Stimulated activated naive CD4-positive, alpha-beta T cell (primary cell): ENCODE measurements around the gene ZSCAN20.
"Not testable (repeated sequence)": the region's sequence is repeated elsewhere in the genome, so short reads cannot be mapped to it uniquely, and the experiment has no call there.

ENCODE experiments used
- DNase-seq, 6 experiments: peaks; one replicate each; lab custom pipeline; 2025; lab: John Stamatoyannopoulos, UW

The ZSCAN20 gene

DNA sequence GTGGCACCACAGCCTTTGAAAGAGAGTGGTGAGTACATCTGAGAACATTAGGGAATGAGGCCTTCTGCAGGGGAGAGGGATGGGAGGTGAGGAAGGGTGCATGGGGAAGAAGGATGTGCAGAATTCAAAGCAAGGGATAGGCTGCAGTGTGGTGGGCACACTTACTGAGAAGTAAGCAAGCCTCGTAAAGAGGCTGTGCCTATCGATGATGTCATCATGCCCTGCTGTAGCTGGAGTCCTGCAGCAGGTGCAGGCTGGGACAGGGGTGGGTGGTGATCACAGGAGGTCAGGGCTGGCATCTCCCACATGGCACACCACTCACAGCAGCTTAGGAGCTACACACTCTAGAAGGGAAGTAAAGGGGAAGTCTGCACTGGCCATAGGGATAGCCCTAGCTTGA, 16.2 kb downstream of the ZSCAN20 start:
- no peak for DNase-seq

- DNase-seq, result no peak
Measured at GRCh38 chr1:33494929-33495328, 22.5 kb downstream of the ZSCAN20 start.

- DNase-seq, result no peak
Measured at GRCh38 chr1:33497410-33497809, 25.0 kb downstream of the ZSCAN20 start.

DNA sequence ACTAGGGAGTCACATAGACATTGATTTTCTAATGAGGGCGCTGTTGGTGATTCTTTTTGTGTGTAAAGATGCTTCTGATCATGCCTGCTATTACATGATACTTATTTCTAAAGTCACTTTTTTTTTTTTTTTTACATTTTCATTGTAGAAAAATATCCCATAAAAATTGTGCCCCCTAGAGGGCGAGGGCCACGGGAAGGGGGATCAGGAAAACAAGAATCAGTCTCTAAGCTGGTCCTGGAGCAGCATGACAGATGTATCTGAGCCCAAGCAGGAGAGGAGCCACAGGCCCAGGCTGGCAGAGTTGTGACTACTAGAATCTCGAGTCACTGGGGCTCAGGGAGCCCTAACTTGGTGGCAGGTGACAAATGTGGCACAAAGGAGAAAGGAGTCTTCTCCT, 28.1 kb downstream of the ZSCAN20 start:
- DNase-seq, result no peak

DNA sequence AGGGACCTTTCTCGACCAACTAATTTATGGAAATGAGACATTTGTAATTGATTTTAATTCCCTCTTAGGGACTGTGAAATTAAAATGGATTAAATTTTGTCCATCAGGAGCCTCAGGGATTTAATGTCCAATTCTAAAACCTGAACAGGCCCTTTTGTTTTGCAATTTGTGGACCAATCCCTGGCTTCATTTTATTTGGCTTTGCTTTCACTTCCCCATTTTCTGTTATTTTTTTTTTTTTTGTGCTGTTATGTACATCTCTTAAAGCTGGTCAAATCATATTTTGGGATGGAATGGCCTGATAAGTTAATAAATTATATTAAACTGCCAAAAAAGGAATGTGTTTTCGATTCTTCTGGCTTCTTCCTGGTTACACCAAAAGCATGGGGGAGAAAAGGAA, 28.9 kb downstream of the ZSCAN20 start:
- DNase-seq, result no peak

GRCh38 chr1:33501774-33502173, 29.3 kb downstream of the ZSCAN20 start:
- no peak for DNase-seq

DNA sequence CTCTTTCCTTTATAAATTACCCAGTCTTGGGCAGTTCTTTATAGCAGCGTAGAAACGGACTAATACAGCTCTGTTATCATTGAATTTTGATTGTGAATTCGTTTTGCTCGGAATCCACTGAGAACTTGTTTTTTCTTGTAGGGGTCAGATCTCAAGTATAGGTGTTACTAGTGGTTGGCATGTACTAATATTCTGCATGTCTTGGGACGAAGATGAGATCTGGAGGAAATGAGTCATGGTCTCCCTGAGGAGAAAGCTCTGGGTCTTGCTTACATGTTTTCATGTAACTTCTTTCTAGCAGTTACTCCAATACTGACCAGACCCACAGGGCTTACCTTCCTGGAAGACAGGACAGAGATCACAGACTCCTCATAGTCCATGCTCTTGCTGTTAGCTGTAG, 30.3 kb downstream of the ZSCAN20 start:
- no peak for DNase-seq

DNA sequence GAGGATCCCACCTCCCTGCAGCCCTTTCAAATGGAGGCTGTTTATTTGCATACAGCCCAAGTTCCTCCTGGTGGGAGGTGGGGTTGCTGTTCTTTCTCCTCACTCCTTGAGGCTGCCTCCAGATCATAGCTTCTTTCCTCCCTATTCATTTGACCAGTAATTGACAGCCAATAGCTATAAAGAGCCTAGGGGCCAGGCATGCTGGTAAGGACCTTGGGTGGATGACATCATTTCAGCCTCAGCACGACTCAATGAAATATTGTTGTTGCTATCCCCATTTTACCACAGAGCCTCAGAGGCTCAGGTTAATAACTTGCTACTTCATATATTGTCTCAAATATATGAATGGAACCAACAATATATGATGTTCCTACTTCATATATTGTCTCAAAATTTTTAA, 31.1 kb downstream of the ZSCAN20 start:
- no peak for DNase-seq

GRCh38 chr1:33507661-33508060, 35.2 kb downstream of the ZSCAN20 start:
- no peak for DNase-seq

DNA sequence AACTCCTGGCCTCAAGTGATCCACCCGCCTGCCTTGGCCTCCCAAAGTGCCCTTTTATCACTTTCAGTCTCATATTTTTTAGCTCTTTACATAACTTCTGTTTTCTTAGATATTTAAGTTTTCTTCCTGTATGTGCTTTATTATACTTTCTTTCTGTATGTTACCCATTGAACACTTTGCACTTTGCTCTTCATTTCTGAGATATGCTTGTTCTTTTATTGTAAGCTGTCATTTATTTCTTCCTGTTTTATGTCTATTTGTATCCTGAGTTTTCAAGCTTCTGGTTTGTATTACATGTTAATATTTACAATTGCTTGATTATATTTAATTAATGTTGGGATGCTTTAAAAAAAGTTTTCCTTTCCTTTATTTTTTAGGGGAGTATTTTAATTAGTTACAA, 35.7 kb downstream of the ZSCAN20 start:
- DNase-seq, result no peak

- not testable (repeated sequence) for DNase-seq
Measured at GRCh38 chr1:33509276-33509675, 36.8 kb downstream of the ZSCAN20 start.

DNA sequence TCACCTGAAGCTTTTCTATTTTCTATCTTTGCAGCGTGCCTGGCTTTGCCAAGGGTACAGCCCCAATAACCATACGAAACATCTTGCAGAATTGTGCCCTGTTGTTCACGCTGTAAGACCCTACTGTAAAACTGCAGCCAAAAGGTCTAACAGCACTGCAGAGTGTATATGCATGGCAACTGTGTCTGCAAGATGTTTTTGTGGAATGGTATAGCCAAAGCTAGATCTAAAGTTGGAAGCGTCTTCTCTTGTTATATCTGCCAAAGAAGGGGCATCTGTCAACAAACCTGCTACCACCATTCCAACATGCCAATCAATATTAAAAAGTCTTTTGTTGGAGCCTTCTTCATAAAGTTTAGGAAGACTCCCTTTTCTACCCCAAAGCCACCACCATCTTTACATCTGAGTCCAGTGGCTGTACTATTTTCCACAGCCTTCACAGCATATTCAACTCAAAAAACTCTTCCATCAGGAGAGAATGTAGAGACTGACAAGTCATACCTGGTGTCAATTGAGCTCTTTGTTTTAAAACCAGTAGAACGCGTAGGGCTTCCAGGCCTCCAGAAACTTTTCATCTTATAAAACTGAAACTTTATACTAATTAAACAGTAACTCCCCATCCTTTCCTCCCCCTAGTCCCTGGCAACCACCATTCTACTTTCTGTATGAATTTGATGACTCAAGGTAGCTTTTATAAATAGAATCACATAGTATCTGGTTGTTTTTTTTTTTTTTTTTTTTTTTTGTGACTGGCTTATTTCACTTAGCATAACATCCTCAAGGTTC, 40.0 kb downstream of the ZSCAN20 start:
- DNase-seq, result no peak

DNA sequence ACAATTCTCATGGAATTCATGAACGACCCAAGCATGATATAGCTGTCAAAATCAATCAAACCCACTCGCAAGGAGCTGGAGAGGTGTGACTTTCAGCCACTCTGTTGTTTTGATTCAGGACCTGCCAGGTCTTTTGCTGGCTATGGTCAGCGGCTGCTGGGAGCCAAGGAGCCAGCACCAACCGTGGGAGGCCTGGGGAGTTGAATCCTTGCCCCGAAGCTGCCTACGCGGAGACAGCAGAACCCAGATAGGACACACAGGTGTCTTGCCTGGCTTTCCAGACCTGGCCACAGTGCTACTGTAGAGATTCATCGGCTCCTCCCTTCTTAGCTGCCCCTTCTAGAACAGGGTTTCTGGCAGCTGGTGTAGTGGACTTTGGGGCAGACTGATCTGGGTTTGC, 42.7 kb downstream of the ZSCAN20 start:
- DNase-seq, result no peak

DNA sequence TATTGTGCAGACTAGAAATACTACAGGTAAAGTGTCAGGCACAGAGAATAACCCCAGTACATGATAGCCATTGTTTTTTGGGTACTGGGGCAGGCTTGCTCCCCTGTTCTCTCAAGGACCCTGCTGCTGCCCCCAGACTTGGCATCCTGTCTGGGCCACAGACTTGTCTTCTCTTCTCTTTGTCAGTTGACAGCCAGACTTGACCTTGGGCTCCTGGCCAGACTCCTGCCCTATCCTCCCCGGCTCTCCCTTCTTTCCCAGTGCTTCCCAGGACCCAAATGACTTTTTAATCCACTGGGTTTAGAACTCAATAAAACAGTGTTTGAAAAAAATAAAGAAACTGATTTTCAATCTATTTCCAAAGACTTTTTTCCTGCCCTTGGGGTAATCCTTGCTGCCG, 43.2 kb downstream of the ZSCAN20 start:
- DNase-seq, result no peak

DNA sequence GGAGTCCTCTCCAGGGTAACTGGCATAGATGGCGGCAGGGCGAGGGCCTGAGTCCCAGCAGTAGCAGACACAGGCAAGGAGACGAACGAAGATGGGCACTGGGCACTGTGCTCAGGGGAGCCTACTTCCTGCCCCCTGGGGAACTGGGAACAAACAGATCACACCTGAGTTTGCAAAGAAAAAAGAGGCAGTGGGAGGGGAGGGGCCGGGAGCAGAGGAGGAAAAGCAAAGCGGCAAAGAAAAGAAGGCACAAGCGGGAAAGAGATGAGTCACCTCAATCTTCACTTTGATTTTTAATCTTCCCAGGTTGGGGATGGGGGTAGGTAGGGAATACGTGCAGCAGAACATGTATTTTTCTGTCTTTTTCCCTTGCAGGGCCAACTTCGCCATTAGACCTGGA, 44.0 kb downstream of the ZSCAN20 start:
- no peak for DNase-seq

DNA sequence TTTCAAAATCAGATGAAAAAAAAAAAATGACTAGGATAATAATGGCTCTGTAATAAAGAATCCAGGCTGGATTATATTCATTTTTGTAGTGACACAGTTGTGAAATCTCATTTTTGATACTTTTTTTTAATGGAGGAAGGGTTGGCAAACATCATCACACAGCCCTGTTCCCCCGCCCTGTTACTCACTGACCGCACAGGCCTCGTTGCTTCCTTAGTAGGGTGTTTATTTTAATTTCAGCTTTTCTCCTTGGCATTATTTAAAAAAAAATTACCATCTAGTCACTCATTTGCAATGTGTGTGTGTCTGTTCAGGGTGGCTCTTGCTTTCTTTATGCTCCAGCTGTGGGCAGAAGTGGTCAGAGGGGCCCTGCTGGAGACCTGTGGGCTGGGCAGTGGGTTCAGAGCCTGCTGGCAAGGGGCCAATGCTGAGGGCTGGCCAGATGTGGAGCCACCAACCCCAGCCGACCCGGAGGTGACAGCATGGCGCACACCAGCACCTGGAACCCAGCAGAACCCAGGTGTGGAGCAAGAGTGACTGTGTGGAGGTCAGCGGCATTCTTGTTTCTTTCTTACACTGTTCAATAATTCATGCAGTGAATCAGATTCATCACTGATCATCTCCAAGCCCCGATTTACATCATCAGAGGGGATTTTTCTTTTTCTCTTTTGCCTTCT, 44.6 kb downstream of the ZSCAN20 start:
- no peak for DNase-seq

- DNase-seq, result no peak
Measured at GRCh38 chr1:33517596-33518250, 45.3 kb downstream of the ZSCAN20 start.

DNA sequence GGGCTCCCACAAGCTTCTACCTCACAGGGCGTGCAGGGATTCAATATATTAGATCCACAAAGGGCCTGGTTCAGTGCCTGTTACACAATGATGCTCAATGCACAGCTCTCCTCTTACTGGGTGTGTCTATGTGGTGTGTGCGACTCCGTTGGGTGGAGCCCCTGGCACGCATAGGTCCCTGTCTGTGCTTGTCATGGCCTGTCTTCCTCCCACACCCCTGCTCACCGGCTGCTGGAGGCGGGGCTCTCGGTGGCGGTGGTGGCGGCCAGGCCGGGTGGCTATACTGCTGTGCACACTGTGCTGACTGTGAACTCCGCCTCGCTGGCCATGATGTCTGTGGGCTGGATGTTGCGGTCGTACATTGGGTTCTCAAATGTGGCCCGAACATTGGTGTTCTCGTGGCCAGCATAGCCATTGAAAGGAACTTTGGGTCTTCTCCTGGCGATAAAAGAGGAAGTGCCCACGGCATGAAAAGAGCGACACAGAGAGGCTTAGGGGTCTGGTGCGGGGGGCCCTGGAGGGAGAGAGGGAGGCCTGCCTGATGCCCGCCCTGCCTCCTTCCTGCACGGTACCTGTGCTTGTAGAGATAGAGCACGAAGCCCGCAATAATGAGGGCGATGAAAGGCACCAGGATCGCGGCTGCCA, 46.9 kb downstream of the ZSCAN20 start:
- DNase-seq, result no peak

DNA sequence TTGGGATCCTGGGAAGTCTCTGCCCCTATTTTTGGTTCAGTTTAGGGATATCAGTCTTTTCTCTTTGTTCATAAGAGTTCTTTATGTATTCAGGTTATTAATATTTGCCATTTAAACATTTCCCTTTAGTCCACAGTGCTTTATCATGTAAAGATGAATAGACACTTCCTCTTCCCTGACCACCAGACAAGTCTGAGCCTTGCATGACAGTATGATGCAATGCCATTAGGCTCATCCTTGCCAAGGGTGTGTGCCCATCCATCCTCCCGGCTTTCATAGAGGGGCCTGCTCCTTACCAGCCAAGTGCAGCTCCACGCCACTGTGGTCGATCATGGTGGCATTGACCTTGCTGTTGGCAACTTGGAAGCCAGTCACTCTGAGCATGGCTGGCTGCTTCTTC, 52.1 kb downstream of the ZSCAN20 start:
- no peak for DNase-seq

DNA sequence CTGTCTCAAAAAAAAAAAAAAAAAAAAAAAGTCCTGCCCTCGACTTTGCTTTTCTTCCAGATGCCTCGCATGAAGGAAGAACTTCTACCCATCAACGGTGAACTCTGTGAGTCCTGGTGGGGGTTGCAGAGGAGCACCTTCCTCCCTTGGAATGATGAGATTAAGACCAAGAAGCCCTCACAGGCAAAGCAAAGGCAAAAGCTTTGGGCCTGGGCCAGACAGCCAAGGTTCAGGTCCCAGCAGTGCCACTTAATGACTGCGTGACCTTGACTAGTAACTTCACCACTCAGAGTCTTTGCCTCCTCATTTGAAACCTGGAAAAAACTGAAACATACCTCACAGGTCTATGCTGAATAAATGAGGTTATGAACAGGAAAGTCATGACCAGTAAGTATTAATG, 55.5 kb downstream of the ZSCAN20 start:
- DNase-seq, result no peak

DNA sequence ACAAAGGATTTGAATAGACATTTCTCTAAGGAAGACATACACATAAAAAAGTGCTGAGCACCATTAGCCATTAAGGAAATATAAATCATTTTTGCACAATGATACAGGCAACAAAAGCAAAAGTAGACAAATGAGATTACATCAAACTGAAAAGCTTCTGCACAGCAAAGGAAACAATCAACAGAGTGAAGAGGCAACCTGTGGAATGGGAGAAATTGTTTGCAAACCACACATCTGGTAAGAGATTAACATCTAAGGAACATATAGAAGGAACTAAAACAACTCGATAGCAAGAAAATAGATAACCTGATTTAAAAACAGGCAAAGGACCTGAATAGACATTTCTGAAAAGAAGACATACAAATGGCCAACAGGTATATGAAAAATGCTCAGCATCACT, 57.5 kb downstream of the ZSCAN20 start:
- DNase-seq, result no peak

DNA sequence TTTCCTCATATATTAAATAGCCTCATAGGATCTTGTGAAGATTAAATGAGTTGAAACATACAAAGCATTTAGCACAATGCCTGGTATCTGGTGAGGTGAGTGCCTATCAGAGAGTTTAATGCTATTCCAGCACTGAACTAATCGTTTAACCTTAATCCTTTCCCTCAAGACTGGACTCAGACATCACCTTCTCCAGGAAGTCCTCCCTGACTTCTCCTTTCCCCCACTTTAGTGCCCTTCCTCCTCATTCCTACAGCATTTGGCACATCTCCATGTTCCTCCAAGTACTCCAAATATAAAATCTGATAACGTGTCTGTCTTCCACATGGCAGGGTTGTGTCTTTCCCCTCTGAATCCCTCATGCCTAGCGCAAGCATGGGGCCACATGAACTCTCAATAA, 59.8 kb downstream of the ZSCAN20 start:
- no peak for DNase-seq

DNA sequence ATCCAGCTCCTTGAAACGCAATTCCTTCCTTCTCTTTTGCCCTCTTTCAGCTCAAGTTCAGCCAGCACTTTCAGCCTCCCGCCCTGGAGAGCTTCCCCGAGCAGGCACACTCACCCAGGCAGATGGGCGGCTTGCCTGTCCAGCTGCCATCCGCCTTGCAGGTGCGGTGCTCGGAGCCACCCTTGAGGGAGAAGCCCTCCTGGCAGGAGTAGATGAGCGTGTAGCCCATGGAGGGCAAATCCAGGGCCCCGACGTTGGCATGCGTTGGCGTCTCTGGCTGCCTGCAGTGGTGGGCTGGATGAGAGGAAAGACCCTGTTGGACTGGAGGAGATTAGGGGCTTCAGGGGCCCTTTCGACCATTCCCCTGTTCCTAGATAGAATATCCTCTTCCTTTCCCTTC, 60.5 kb downstream of the ZSCAN20 start:
- no peak for DNase-seq
